Lung (tissue), 12 donors: ENCODE measurements around the gene AQP12B. TPM values are rescaled to one million over a fixed set of nuclear protein-coding genes. Genes with fewer than 3 reads are reported as not detected.

Experiments used
- ATAC-seq: fragments of 200-7000 bp; cut with Tn5 transposase; one replicate; pipeline ENCODE4 v1.9.1; 2020; ENCODE audit warnings: moderate number of reproducible peaks; ENCODE audit not compliant: insufficient read depth, low FRiP score
- DNase-seq, 3 donors: peaks; one replicate each; pipeline ENCODE4 v3.0.0-alpha.2; 2013 to 2017
- H3K27ac ChIP-seq, 2 donors: one replicate each; pipeline ENCODE4 v1.5.1; 2013; ENCODE audit warnings: mild to moderate bottlenecking in 2 of 2, moderate library complexity in 2 of 2, control low read depth in 1 of 2, inconsistent platforms in 1 of 2, low read depth in 1 of 2, low read length in 1 of 2
- H3K27me3 ChIP-seq, 3 donors: one replicate each; pipeline ENCODE4 v1.5.1; 2013; ENCODE audit warnings: low read length in 2 of 3; ENCODE audit not compliant: control insufficient read depth in 3 of 3, insufficient read depth in 3 of 3
- H3K36me3 ChIP-seq, 4 donors: one replicate each; pipeline ENCODE4 v1.5.1; 2013; ENCODE audit warnings: low read length in 4 of 4, mild to moderate bottlenecking in 1 of 4, moderate library complexity in 1 of 4; ENCODE audit not compliant: control insufficient read depth in 4 of 4, insufficient read depth in 4 of 4
- H3K4me1 ChIP-seq, 5 donors: one replicate each; pipeline ENCODE4 v1.5.1; 2013; ENCODE audit warnings: low read length in 5 of 5, mild to moderate bottlenecking in 2 of 5, moderate library complexity in 1 of 5; ENCODE audit not compliant: control insufficient read depth in 5 of 5, insufficient read depth in 5 of 5
- H3K4me3 ChIP-seq: one replicate; pipeline ENCODE4 v1.5.1; 2013; ENCODE audit warnings: mild to moderate bottlenecking, control low read depth, moderate library complexity
- H3K9ac ChIP-seq, 2 donors: one replicate each; pipeline ENCODE4 v1.5.1; 2013; ENCODE audit warnings: low read length in 2 of 2, control low read depth in 1 of 2; ENCODE audit not compliant: insufficient read depth in 1 of 2
- H3K9me3 ChIP-seq, 4 donors: one replicate each; pipeline ENCODE4 v1.5.1; 2013; ENCODE audit warnings: low read length in 3 of 4, mild to moderate bottlenecking in 1 of 4, moderate library complexity in 1 of 4; ENCODE audit not compliant: control insufficient read depth in 4 of 4, insufficient read depth in 3 of 4
- CTCF ChIP-seq: IDR thresholded peaks from 2 replicates; pipeline ENCODE4 v1.5.1; 2012; ENCODE audit warnings: mild to moderate bottlenecking; ENCODE audit errors: control extremely low read depth, extremely low read depth
- WGBS, 2 donors: extraction: QIAGEN DNeasy Blood & Tissue Kit; methylation state at CpG; one replicate each; pipeline ENCODE4 v1.1.7; 2013; 5-methylcytosine and 5-hydroxymethylcytosine counted together
- polyA plus RNA-seq, 2 donors: library from polyadenylated mRNA; stranded (reverse); fragments of 200-250 nt; gene quantifications; one replicate each; pipeline ENCODE4 v1.2.1, GENCODE V29; 2013
- total RNA-seq, 2 donors: library from RNA; depleted of rRNA in 1 of 2; stranded (reverse); fragments of >200 nt in 1 of 2; gene quantifications; one replicate each; pipeline ENCODE4 v1.2.1, GENCODE V29; 2014 to 2021
- donor health status: control.
- donor health status: control.
- donor health status: Bipolar disorder and iron deficiency.
- donor health status: healthy.
- donor health status: DM: yes; HTN: yes; CAD: no.

AQP12B gene
- total and polyA plus RNA-seq, 4 donors = 0.15 TPM; not detected in 3

GRCh38 chr2:240629619-240629967 lies 53.1 kb downstream of the AQP12B start:
- no peaks in the 10 kb centered on the region for H3K27me3 ChIP-seq
- no peak for TF ChIP-seq CTCF
- H3K9ac ChIP-seq = no peak overlapping the region
- no peak overlapping the region for H3K27ac ChIP-seq
- no peaks in the 10 kb centered on the region for H3K36me3 ChIP-seq
- 78 to 83% methylated on average over 4 to 5 of the region's 5 CpGs for WGBS, 2 donors
- H3K4me1 ChIP-seq = peaks cover 0 to 15% (median 0%) of the 10 kb centered on the region in 5 donors
- H3K4me3 ChIP-seq = no peak overlapping the region
- no peak for ATAC-seq
- peaks cover 0 to 6% (median 2%) of the 10 kb centered on the region in 4 donors for H3K9me3 ChIP-seq
- no peak for DNase-seq

GRCh38 chr2:240628808-240629618 lies 53.7 kb downstream of the AQP12B start:
- TF ChIP-seq CTCF = no peak
- DNase-seq (no peak), ATAC-seq (no peak)
- no peak overlapping the region for H3K9ac ChIP-seq
- peaks cover 0 to 15% (median 0%) of the 10 kb centered on the region in 5 donors for H3K4me1 ChIP-seq
- H3K36me3 ChIP-seq = no peaks in the 10 kb centered on the region
- no peak overlapping the region for H3K27ac ChIP-seq
- H3K4me3 ChIP-seq = no peak overlapping the region
- H3K27me3 ChIP-seq = no peaks in the 10 kb centered on the region
- 61 to 78% methylated on average over 20 of the region's 20 CpGs for WGBS, 2 donors
- H3K9me3 ChIP-seq = peaks cover 0 to 4% (median under 1%) of the 10 kb centered on the region in 4 donors

- ATAC-seq = no peak
- no peaks in the 10 kb centered on the region for H3K9me3 ChIP-seq
- no peaks in the 10 kb centered on the region for H3K36me3 ChIP-seq
- peaks cover 0 to 15% (median 0%) of the 10 kb centered on the region in 5 donors for H3K4me1 ChIP-seq
- H3K9ac ChIP-seq = no peak overlapping the region
- no peak overlapping the region for H3K27ac ChIP-seq
- no peaks in the 10 kb centered on the region for H3K27me3 ChIP-seq
- no peak for DNase-seq
- H3K4me3 ChIP-seq = no peak overlapping the region
- no peak for TF ChIP-seq CTCF
- WGBS, 2 donors = 79 to 85% methylated on average over 5 to 7 of the region's 7 CpGs
Measured at GRCh38 chr2:240628507-240628807, 54.2 kb downstream of the AQP12B start.
